ENCODE data around the gene PSMD11.
A peak's percentile ranks its signal among the peaks of the same experiment; 100 is the strongest.

The PSMD11 gene

DNA sequence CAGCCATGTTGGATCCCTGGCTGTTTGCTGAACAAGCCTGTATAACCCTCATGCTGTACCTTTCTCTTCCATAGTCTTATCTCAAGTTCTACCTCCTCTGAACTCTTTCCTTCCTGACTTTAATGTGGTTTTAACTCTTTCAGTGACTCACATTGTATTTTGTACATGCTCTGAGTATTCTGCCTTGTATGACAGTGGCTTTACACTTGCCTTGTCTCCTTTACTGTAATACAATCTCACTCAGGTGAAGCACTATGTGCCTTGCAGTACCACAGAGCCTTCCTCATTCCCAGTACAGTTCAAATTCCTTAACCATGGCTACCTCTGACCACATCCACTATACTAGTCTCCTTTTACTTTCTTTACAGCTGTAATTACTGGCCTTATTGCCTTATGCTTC is 14.1 kb downstream of the PSMD11 start:
- no peak overlapping the region for H3K4me3 ChIP-seq (ENCODE audit: low read depth in 1 of 2, low read length in 1 of 2)
- H3K27me3 ChIP-seq = no peaks in the 10 kb centered on the region
- peaks cover 76% of the 10 kb centered on the region for H3K36me3 ChIP-seq
- no peaks in the 10 kb centered on the region for H3K9me3 ChIP-seq
- H3K4me1 ChIP-seq (ENCODE audit: control insufficient read depth in 1 of 2, insufficient read depth in 1 of 2, low read depth in 1 of 2, low read length in 1 of 2) = peaks cover 0 to 7% of the 10 kb centered on the region in 2 experiments
- TF ChIP-seq, protein P1, sequence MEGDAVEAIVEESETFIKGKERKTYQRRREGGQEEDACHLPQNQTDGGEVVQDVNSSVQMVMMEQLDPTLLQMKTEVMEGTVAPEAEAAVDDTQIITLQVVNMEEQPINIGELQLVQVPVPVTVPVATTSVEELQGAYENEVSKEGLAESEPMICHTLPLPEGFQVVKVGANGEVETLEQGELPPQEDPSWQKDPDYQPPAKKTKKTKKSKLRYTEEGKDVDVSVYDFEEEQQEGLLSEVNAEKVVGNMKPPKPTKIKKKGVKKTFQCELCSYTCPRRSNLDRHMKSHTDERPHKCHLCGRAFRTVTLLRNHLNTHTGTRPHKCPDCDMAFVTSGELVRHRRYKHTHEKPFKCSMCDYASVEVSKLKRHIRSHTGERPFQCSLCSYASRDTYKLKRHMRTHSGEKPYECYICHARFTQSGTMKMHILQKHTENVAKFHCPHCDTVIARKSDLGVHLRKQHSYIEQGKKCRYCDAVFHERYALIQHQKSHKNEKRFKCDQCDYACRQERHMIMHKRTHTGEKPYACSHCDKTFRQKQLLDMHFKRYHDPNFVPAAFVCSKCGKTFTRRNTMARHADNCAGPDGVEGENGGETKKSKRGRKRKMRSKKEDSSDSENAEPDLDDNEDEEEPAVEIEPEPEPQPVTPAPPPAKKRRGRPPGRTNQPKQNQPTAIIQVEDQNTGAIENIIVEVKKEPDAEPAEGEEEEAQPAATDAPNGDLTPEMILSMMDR (IDR thresholded peaks at IDR 0.05) = no peak
- H3K27ac ChIP-seq = no peak overlapping the region

DNA sequence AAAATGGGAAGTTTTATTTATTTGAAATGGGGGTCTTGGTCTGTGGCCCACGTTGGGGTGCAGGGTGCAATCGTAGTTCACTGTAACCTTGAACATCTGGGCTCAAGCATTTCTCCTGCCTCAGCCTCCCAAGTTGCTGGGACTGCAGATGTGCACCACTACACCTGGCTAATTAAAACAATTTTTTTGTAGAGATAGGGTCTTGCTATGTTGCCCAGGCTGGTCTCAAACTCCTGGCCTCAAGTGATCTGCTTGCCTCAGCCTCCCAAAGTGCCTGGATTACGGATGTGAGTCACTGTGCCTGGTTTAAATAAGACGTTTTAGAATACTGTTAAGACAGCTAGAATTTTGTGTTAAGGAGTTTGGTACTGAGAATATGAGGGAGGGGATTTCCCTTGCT is 15.7 kb downstream of the PSMD11 start:
- peaks cover 76% of the 10 kb centered on the region for H3K36me3 ChIP-seq
- TF ChIP-seq, protein P1 (IDR thresholded peaks at IDR 0.05) = no peak
- no peak overlapping the region for H3K4me3 ChIP-seq (ENCODE audit: low read depth in 1 of 2, low read length in 1 of 2)
- no peak overlapping the region for H3K27ac ChIP-seq
- H3K27me3 ChIP-seq = no peaks in the 10 kb centered on the region
- peaks cover 0 to 7% of the 10 kb centered on the region in 2 experiments for H3K4me1 ChIP-seq (ENCODE audit: control insufficient read depth in 1 of 2, insufficient read depth in 1 of 2, low read depth in 1 of 2, low read length in 1 of 2)
- H3K9me3 ChIP-seq = no peaks in the 10 kb centered on the region

DNA sequence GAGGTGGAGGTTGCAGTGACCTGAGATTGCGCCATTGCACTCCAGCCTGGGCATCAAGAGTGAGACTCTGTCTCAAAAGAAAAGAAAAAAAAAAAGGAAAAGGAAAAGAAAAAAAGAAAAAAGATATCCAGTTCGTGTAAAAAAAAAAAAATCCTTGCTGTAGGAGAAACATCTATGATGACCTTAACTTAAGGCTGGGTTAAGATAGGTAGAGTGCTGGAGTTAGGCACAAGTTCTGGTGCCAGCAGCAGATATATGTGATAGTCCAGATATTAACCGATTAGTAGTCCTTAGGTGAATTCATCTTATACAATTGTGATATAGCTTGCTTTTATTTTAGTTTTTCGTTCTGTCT is 17.2 kb downstream of the PSMD11 start:
- TF ChIP-seq, protein P1 (IDR thresholded peaks at IDR 0.05) = no peak
- H3K4me3 ChIP-seq (ENCODE audit: low read depth in 1 of 2, low read length in 1 of 2) = no peak overlapping the region
- peaks cover 76% of the 10 kb centered on the region for H3K36me3 ChIP-seq
- peaks cover 0 to 7% of the 10 kb centered on the region in 2 experiments for H3K4me1 ChIP-seq (ENCODE audit: control insufficient read depth in 1 of 2, insufficient read depth in 1 of 2, low read depth in 1 of 2, low read length in 1 of 2)
- no peak overlapping the region for H3K27ac ChIP-seq
- H3K9me3 ChIP-seq = no peaks in the 10 kb centered on the region
- H3K27me3 ChIP-seq = no peaks in the 10 kb centered on the region

DNA sequence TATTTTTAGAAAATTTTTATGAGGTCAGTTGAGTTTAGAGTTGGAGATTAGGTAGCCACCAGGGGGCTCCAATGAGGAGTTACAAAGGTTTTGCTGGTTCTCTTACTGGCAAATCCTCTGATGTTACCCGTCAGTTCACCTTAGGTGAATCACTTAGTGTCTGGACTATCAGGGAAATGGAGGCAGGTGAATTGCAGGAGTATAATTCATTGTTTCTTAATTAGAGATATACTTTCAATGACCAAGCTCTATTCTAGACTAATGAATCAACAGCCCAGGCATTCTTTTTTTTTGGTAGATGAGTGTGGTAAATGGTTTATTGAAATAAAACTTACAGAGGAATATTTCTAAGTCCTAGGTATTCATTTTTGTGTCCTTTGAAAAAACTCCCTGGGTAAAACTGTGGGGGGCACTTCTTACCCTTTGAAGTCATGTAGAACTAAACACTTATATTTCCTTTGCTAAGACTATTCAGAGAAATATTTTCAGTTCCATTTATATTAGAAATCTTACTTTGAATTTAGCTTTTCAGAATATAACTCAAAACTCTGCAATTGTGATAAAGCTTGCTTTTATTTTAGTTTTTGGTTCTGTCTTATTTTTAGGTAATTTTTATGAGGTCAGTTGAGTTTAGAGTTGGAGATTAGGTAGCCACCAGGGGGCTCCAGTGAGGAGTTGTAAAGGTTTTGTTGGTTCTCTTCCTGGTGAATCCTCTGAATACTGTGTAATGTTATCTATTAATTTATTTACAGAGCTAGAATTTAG is 17.7 kb downstream of the PSMD11 start:
- Histone ChIP-seq H3K36me3 (peaks cover 72% of the 10 kb centered on the region), H3K4me3 (ENCODE audit: low read depth in 1 of 2, low read length in 1 of 2) (no peak overlapping the region), H3K27me3 (no peaks in the 10 kb centered on the region), H3K27ac (no peak overlapping the region), H3K9me3 (no peaks in the 10 kb centered on the region), H3K4me1 (ENCODE audit: control insufficient read depth in 1 of 2, insufficient read depth in 1 of 2, low read depth in 1 of 2, low read length in 1 of 2) (peaks cover 0 to 7% of the 10 kb centered on the region in 2 experiments)
- TF ChIP-seq, protein P1 (IDR thresholded peaks at IDR 0.05) = peak; percentile 58

DNA sequence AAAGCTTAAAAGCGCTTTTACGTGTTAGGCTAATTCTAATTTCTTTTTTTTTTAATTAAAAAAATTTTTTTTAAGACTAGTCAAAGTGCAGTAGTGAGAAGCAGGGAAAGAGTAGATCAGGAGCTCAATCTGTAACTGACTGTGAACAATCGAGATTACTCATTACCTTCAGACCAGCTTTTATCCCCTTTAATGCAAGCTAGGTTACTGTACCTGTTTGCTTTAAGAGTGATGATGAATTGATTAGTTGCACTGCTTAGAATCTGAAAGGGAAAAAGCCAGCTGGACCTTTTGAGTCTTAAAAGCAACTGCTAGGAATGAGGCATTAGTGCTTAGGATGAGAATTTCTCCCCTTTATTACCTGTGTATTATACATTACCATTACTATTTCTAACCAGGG is 19.0 kb downstream of the PSMD11 start:
- Histone ChIP-seq H3K27ac (no peak overlapping the region), H3K4me1 (ENCODE audit: control insufficient read depth in 1 of 2, insufficient read depth in 1 of 2, low read depth in 1 of 2, low read length in 1 of 2) (peaks cover 0 to 7% of the 10 kb centered on the region in 2 experiments), H3K9me3 (no peaks in the 10 kb centered on the region), H3K27me3 (no peaks in the 10 kb centered on the region), H3K4me3 (ENCODE audit: low read depth in 1 of 2, low read length in 1 of 2) (no peak overlapping the region), H3K36me3 (peaks cover 68% of the 10 kb centered on the region)
- TF ChIP-seq, protein P1 (IDR thresholded peaks at IDR 0.05) = no peak

Data from neutrophil (primary cell).